ENCODE results near the gene PADI6. TPM values are rescaled to one million over a fixed set of nuclear protein-coding genes. Genes with fewer than 3 reads are reported as not detected.

The PADI6 gene
- total and polyA plus RNA-seq, 2 of the 8 experiments (the other 6 are each of a cell fraction or from before 2014, with no cell fraction given): not detected

DNA sequence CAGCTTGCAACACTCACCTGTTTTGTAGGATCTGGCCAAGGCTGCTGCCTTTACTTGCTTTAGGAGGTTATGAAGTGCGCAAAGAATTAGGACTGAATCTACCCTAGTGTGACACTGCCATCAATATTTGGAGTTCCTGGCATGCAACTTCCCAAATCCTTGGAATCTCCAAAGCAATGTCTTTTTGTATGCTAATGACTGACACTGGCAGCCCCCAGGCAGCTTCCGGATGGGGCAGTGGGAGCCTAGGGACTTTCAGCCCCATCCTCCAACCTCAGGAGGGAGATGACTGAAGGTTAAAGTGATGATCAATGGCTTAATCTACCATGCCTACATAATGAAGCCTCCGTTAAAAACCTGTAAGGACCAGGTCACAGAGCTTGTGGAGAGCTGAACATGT is 62.0 kb downstream of the PADI6 start:
- Histone ChIP-seq H3K9me3 (ENCODE audit: insufficient read depth in 2 of 2, low read depth in 1 of 2, low read length in 1 of 2) (no peaks in the 10 kb centered on the region), H2BK15ac (ENCODE audit: low read length) (no peak overlapping the region), H3K9ac (replicated peaks in 1 of 4; ENCODE audit: extremely low read depth in 1 of 4, low read depth in 3 of 4, low read length in 3 of 4) (no peak overlapping the region), H3K79me2 (ENCODE audit: control insufficient read depth in 1 of 2, insufficient read depth in 2 of 2, low read length in 2 of 2) (peaks cover 42 to 94% of the 10 kb centered on the region in 2 experiments), H3K23ac (ENCODE audit: insufficient read length) (no peak overlapping the region), H2BK5ac (ENCODE audit: low read depth, low read length) (peak overlapping the region; percentile 86), H3K14ac (ENCODE audit: insufficient read length) (no peak overlapping the region), H4K91ac (replicated peaks; ENCODE audit: insufficient read length, low read length) (no peak overlapping the region), H4K20me1 (replicated peaks in 1 of 2; ENCODE audit: control insufficient read depth in 1 of 2, insufficient read depth in 2 of 2, low read length in 2 of 2) (peaks cover 23 to 40% of the 10 kb centered on the region in 2 experiments), H2BK20ac (ENCODE audit: low read length) (no peak overlapping the region; the same call in 1 of the 2 replicates), H3K79me1 (ENCODE audit: low read depth, low read length) (peaks cover 18% of the 10 kb centered on the region), H3K27ac (ENCODE audit: low read depth, low read length) (no peak overlapping the region; the same call in 1 of the 2 replicates), H3K23me2 (ENCODE audit: low read depth, low read length) (peaks cover 12% of the 10 kb centered on the region), H3K27me3 (replicated peaks in 1 of 4; ENCODE audit: control insufficient read depth in 3 of 4, extremely low read depth in 1 of 4, insufficient read depth in 3 of 4, low read length in 3 of 4) (no peaks in the 10 kb centered on the region), H2AK5ac (ENCODE audit: low read depth, low read length) (0 out of 2 replicates have a peak overlapping the region, but pooled peaks have one; percentile 68), H3K4me3 (ENCODE audit: extremely low read depth in 1 of 4, insufficient read depth in 2 of 4, low read depth in 3 of 4, low read length in 4 of 4) (peak overlapping the region in 2 of 4 experiments; percentile 15 to 46; a peak in 4 of 8 replicates), H3K4me1 (replicated peaks in 1 of 4; ENCODE audit: control insufficient read depth in 3 of 4, insufficient read depth in 4 of 4, low read length in 3 of 4) (peaks cover 33 to 56% (median 45%) of the 10 kb centered on the region in 4 experiments), H4K5ac (ENCODE audit: insufficient read length, low read depth, low read length) (no peak overlapping the region), H2BK120ac (replicated peaks; ENCODE audit: low read depth, low read length) (no peak overlapping the region), H4K8ac (ENCODE audit: extremely low read depth, insufficient read depth, low read length) (no peak overlapping the region), H3K56ac (replicated peaks; ENCODE audit: insufficient read length, low read depth, low read length) (no peak overlapping the region), H2AFZ (ENCODE audit: low read length) (no peak overlapping the region), H2BK12ac (ENCODE audit: low read depth, low read length) (0 out of 2 replicates have a peak overlapping the region, but pooled peaks have one; percentile 96), H3K4ac (replicated peaks; ENCODE audit: insufficient read length, low read depth, low read length) (peak overlapping the region; percentile 48), H3K18ac (ENCODE audit: extremely low read depth, low read length) (peak overlapping the region; percentile 33; the same call in 1 of the 2 replicates), H3K36me3 (ENCODE audit: control insufficient read depth in 2 of 4, insufficient read depth in 4 of 4, low read length in 3 of 4) (peaks cover 0 to 80% (median 23%) of the 10 kb centered on the region in 4 experiments), H3K4me2 (ENCODE audit: insufficient read depth in 1 of 2, low read depth in 2 of 2, low read length in 2 of 2) (peak overlapping the region; percentile 60 to 93)
- FAIRE-seq (peak; percentile 86), DNase-seq (ENCODE audit: low read depth in 1 of 2, low spot score in 2 of 2) (no peak)
- ChIA-PET CTCF (ENCODE audit: partially characterized antibody) (interaction anchor here (0.6 to 2.7 kb wide), 8 partner anchors 8 to 1901 kb away, joined by 3 to 6 read pairs (median 3); no protein-coding TSS in a partner anchor), POLR2A (ENCODE audit: partially characterized antibody) (interaction anchor here (0.7 to 12.4 kb wide), 13 partner anchors 11 to 117 kb away, joined by 3 to 155 read pairs (median 4); no protein-coding TSS in a partner anchor)
- TF ChIP-seq TEAD4 (IDR thresholded peaks at IDR 0.05; ENCODE audit: low read depth, low read length) (peak; percentile 87), POLR2A (IDR thresholded peaks at IDR 0.05; ENCODE audit: control extremely low read depth in 1 of 2, low read depth in 2 of 2, low read length in 2 of 2) (peak; percentile 6 to 24; a peak in 2 of 3 replicates), TAF1 (IDR thresholded peaks at IDR 0.05; ENCODE audit: low read depth, low read length) (no peak), CHD2 (IDR thresholded peaks at IDR 0.05; ENCODE audit: low read length) (0 out of 2 replicates have a peak, but pooled peaks have one; percentile 35), SP1 (IDR thresholded peaks at IDR 0.05; ENCODE audit: low read depth, low read length) (peak; percentile 19; the same call in 1 of the 2 replicates), POU5F1 (IDR thresholded peaks at IDR 0.05; ENCODE audit: low read depth, low read length) (no peak), POLR2AphosphoS5 (IDR thresholded peaks at IDR 0.05; ENCODE audit: low read depth, low read length) (peak; percentile 66), SIN3A (conservative IDR thresholded peaks at IDR 0.05 in 1 of 2, IDR thresholded peaks at IDR 0.05 in 1 of 2; ENCODE audit: low read depth in 1 of 2, low read length in 2 of 2) (peak in 1 of 2 experiments; percentile 50; a peak in 1 of 4 replicates), YY1 (IDR thresholded peaks at IDR 0.05; ENCODE audit: low read depth, low read length) (0 out of 2 replicates have a peak, but pooled peaks have one; percentile 14)
- TF ChIP-seq, protein P1, sequence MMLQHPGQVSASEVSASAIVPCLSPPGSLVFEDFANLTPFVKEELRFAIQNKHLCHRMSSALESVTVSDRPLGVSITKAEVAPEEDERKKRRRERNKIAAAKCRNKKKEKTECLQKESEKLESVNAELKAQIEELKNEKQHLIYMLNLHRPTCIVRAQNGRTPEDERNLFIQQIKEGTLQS (IDR thresholded peaks at IDR 0.05; ENCODE audit: insufficient read depth, low read depth, low read length): no peak
- 13% methylated on average over 3 of the region's 3 CpGs; no CpG with 5 or more reads in 1 of the 2 experiments for WGBS, 2 experiments (ENCODE audit: extremely low coverage in 1 of 2, insufficient coverage in 1 of 2, insufficient read length in 1 of 2, insufficient replicate concordance in 2 of 2, low coverage in 1 of 2, low lambda C conversion rate in 2 of 2, missing lambda C conversion rate in 1 of 2)
